ENCODE measurements around the gene DSE.

- TF ChIP-seq CTCF (IDR thresholded peaks at IDR 0.05; ENCODE audit: borderline replicate concordance, extremely low read depth, low read length, poor library complexity, severe bottlenecking) (no peak), EZH2 (IDR thresholded peaks at IDR 0.05; ENCODE audit: borderline replicate concordance, low read depth, low read length, severe bottlenecking) (no peak)
Observed at GRCh38 chr6:116364321-116364720, 6.4 kb upstream of the DSE start.
